ENCODE data around the gene LRSAM1. TPM values are rescaled to one million over a fixed set of nuclear protein-coding genes. Genes with fewer than 3 reads are reported as not detected.

Gene LRSAM1
- total RNA-seq, 2 experiments from 2014 or later: 20.8 to 32.2 TPM

- peaks cover 17% of the 10 kb centered on the region for H3K4me1 ChIP-seq (ENCODE audit: insufficient read depth, low read length, poor library complexity, severe bottlenecking)
- H3K79me2 ChIP-seq (ENCODE audit: insufficient read depth, low read depth, low read length): peaks cover 11% of the 10 kb centered on the region
- H2AFZ ChIP-seq (ENCODE audit: low read length): no peak overlapping the region
- peaks cover 45% of the 10 kb centered on the region for H3K36me3 ChIP-seq (ENCODE audit: insufficient read depth, low read length)
- H3K9me2 ChIP-seq (ENCODE audit: insufficient read depth, low read length): no peaks in the 10 kb centered on the region
- H3K4me2 ChIP-seq (ENCODE audit: low read length): peak overlapping the region; percentile 48; the same call in 1 of the 2 replicates
- ChIA-PET POLR2A (interaction anchor here (0.7 to 1.7 kb wide), 4 partner anchors 19 to 175 kb away, joined by 4 to 6 read pairs (median 5); no protein-coding TSS in a partner anchor), CTCF (ENCODE audit: unreplicated experiment) (interaction anchor here (0.6 to 1.1 kb wide), 4 partner anchors 16 to 539 kb away, joined by 3 to 4 read pairs (median 3); no protein-coding TSS in a partner anchor)
- H3K27ac ChIP-seq (ENCODE audit: low read depth, low read length, poor library complexity, severe bottlenecking): peak overlapping the region; percentile 50
- no peaks in the 10 kb centered on the region for H3K9me3 ChIP-seq (ENCODE audit: low read length)
- peak; percentile 52 for DNase-seq (ENCODE audit: low spot score)
- intact Hi-C loops (cut with micrococcal nuclease; ENCODE audit: unreplicated experiment): no loop called here
- TF ChIP-seq EZH2phosphoT487 (IDR thresholded peaks at IDR 0.05; ENCODE audit: borderline replicate concordance, low read depth, low read length) (no peak), CTCF (conservative IDR thresholded peaks at IDR 0.05; ENCODE audit: low read length) (peak; percentile 69)
- peaks cover 6% of the 10 kb centered on the region; the same call in 1 of the 2 replicates for H4K20me1 ChIP-seq (ENCODE audit: insufficient read depth, low read length)
- no TSS peak for BruUV-seq (replicated peaks)
- no peak overlapping the region for H3K4me3 ChIP-seq (ENCODE audit: low read depth, low read length, poor library complexity, severe bottlenecking)
These were observed 4.1 kb downstream of the LRSAM1 start for GRCh38 chr9:127455324-127455992.

- no peaks in the 10 kb centered on the region for H3K9me2 ChIP-seq (ENCODE audit: insufficient read depth, low read length)
- no peaks in the 10 kb centered on the region for H4K20me1 ChIP-seq (ENCODE audit: insufficient read depth, low read length)
- no peak overlapping the region for H3K4me3 ChIP-seq (ENCODE audit: low read depth, low read length, poor library complexity, severe bottlenecking)
- H3K27ac ChIP-seq (ENCODE audit: low read depth, low read length, poor library complexity, severe bottlenecking): no peak overlapping the region
- no TSS peak for BruUV-seq (replicated peaks)
- peaks cover 53% of the 10 kb centered on the region for H3K36me3 ChIP-seq (ENCODE audit: insufficient read depth, low read length)
- no peak overlapping the region for H3K4me2 ChIP-seq (ENCODE audit: low read length)
- CTCF ChIA-PET (ENCODE audit: unreplicated experiment): no interaction called here
- H3K79me2 ChIP-seq (ENCODE audit: insufficient read depth, low read depth, low read length): no peaks in the 10 kb centered on the region; the same call in 1 of the 2 replicates
- TF ChIP-seq EZH2phosphoT487 (IDR thresholded peaks at IDR 0.05; ENCODE audit: borderline replicate concordance, low read depth, low read length): no peak
- TF ChIP-seq CTCF (conservative IDR thresholded peaks at IDR 0.05; ENCODE audit: low read length): no peak
- no peak for DNase-seq (ENCODE audit: low spot score)
- POLR2A ChIA-PET: no interaction called here
- no peaks in the 10 kb centered on the region for H3K9me3 ChIP-seq (ENCODE audit: low read length)
- intact Hi-C loops (cut with micrococcal nuclease; ENCODE audit: unreplicated experiment): no loop called here
- no peak overlapping the region for H2AFZ ChIP-seq (ENCODE audit: low read length)
- H3K4me1 ChIP-seq (ENCODE audit: insufficient read depth, low read length, poor library complexity, severe bottlenecking): peaks cover 13% of the 10 kb centered on the region
These were observed 6.0 kb downstream of the LRSAM1 start for GRCh38 chr9:127457191-127457878.
